DOHH2 (cell line): ENCODE data around the gene IL1RAPL1.

Experiments
- CTCF ChIP-seq: fragments of 200-600 bp; sonication (generic); IDR thresholded peaks from one replicate; pipeline ENCODE4 v1.5.1; 2014; ENCODE audit warnings: antibody characterized with exemption, mild to moderate bottlenecking, low read depth, low read length; ENCODE audit not compliant: poor library complexity, severe bottlenecking
- EZH2phosphoT487 ChIP-seq: fragments of 200-600 bp; sonication (generic); IDR thresholded peaks from 2 replicates; pipeline ENCODE4 v1.6.1; 2017; ENCODE audit warnings: borderline replicate concordance, mild to moderate bottlenecking, antibody characterized with exemption, low read length, moderate library complexity, mixed read lengths

GRCh38 chrX:28649541-28649940, 62.3 kb downstream of the IL1RAPL1 start:
- no peak for TF ChIP-seq CTCF
- TF ChIP-seq EZH2phosphoT487: no peak
